H1 (cell line): ENCODE measurements around the gene TPRG1L. TPM values are rescaled to one million over a fixed set of nuclear protein-coding genes. Genes with fewer than 3 reads are reported as not detected.

Experiments
- CTCF ChIA-PET: fragments of 300-600 bp; sonication (Branson Sonifier 250); formaldehyde crosslinking; loops from one replicate; lab custom pipeline; 2021; ENCODE audit not compliant: partially characterized antibody; lab: Charles Lee
- POLR2A ChIA-PET: fragments of 300-600 bp; sonication (Branson Sonifier 250); formaldehyde crosslinking; loops from one replicate; lab custom pipeline; 2021; ENCODE audit warnings: inconsistent platforms; ENCODE audit not compliant: partially characterized antibody; lab: Charles Lee
- DNase-seq, 2 experiments: peaks; one replicate each; pipeline versions ENCODE4 v3.0.0 to v3.0.0-alpha.2; 2010 to 2022; ENCODE audit warnings: low spot score in 2 of 2, low read depth in 1 of 2, mixed read lengths in 1 of 2
- FAIRE-seq: peaks from 2 replicates; lab custom pipeline; 2011; peaks lifted over from hg19 to GRCh38; lab: Jason Lieb, UNC
- H2AFZ ChIP-seq: 2 replicates; pipeline ENCODE4 v1.8.1; 2012; ENCODE audit warnings: low read length, inconsistent platforms
- H2AK5ac ChIP-seq: 2 replicates; pipeline ENCODE4 v1.6.1; 2013; ENCODE audit warnings: low read depth, low read length
- H2BK120ac ChIP-seq: replicated peaks from 2 replicates; pipeline ENCODE3; 2013; ENCODE audit warnings: low read depth, low read length, inconsistent platforms
- H2BK12ac ChIP-seq: 2 replicates; pipeline ENCODE4 v1.6.1; 2013; ENCODE audit warnings: low read depth, low read length
- H2BK15ac ChIP-seq: 2 replicates; pipeline ENCODE4 v1.6.1; 2013; ENCODE audit warnings: low read length
- H2BK20ac ChIP-seq: 2 replicates; pipeline ENCODE4 v1.6.1; 2013; ENCODE audit warnings: low read length
- H2BK5ac ChIP-seq: 2 replicates; pipeline ENCODE4 v1.6.1; 2013; ENCODE audit warnings: low read depth, low read length
- H3K14ac ChIP-seq: 2 replicates; pipeline ENCODE4 v1.6.1; 2013; ENCODE audit warnings: inconsistent platforms; ENCODE audit not compliant: insufficient read length
- H3K18ac ChIP-seq: 2 replicates; pipeline ENCODE4 v1.6.1; 2013; ENCODE audit warnings: low read length; ENCODE audit errors: extremely low read depth
- H3K23ac ChIP-seq: 2 replicates; pipeline ENCODE4 v1.6.1; 2013; ENCODE audit warnings: inconsistent platforms; ENCODE audit not compliant: insufficient read length
- H3K23me2 ChIP-seq: 2 replicates; pipeline ENCODE4 v1.6.1; 2013; ENCODE audit warnings: low read depth, low read length
- H3K27ac ChIP-seq: 2 replicates; pipeline ENCODE4 v1.6.1; 2011; ENCODE audit warnings: low read depth, low read length, inconsistent platforms
- H3K27me3 ChIP-seq, 4 experiments: replicated peaks in 1 of 4; 1 replicate in 1 of 4; 2 replicates in 3 of 4; pipeline versions ENCODE4 v1.6.1 to v1.8.1; 2011 to 2013; ENCODE audit warnings: low read length in 3 of 4, mild to moderate bottlenecking in 3 of 4, inconsistent platforms in 2 of 4, mixed read lengths in 2 of 4, moderate library complexity in 1 of 4; ENCODE audit not compliant: control insufficient read depth in 3 of 4, insufficient read depth in 3 of 4; ENCODE audit errors: extremely low read depth in 1 of 4
- H3K36me3 ChIP-seq, 4 experiments: 2 replicates each; pipeline versions ENCODE4 v1.6.1 to v1.8.1; 2011 to 2013; ENCODE audit warnings: mild to moderate bottlenecking in 4 of 4, low read length in 3 of 4, moderate library complexity in 2 of 4, control low read depth in 1 of 4, inconsistent platforms in 1 of 4; ENCODE audit not compliant: insufficient read depth in 4 of 4, control insufficient read depth in 2 of 4
- H3K4ac ChIP-seq: replicated peaks from 2 replicates; pipeline ENCODE3; 2013; ENCODE audit warnings: low read length, low read depth, mixed read lengths, inconsistent platforms; ENCODE audit not compliant: insufficient read length
- H3K4me1 ChIP-seq, 4 experiments: replicated peaks in 1 of 4; 1 replicate in 1 of 4; 2 replicates in 3 of 4; pipeline versions ENCODE4 v1.6.1 to v1.8.1; 2011 to 2013; ENCODE audit warnings: low read length in 3 of 4, inconsistent platforms in 2 of 4, mixed read lengths in 1 of 4; ENCODE audit not compliant: insufficient read depth in 4 of 4, control insufficient read depth in 3 of 4
- H3K4me2 ChIP-seq, 2 experiments: 2 replicates each; pipeline versions ENCODE4 v1.6.1 to v1.8.1; 2011 to 2013; ENCODE audit warnings: low read depth in 2 of 2, low read length in 2 of 2, control low read depth in 1 of 2, inconsistent platforms in 1 of 2, mild to moderate bottlenecking in 1 of 2; ENCODE audit not compliant: insufficient read depth in 1 of 2
- H3K4me3 ChIP-seq, 4 experiments: fragments of 200-600, 300-600 bp in 1 of 4; sonication (generic), shearing (Covaris generic), sonication (Bioruptor Twin) in 1 of 4; 2 replicates each; pipeline versions ENCODE4 v1.5.1 to v1.8.1; 2011 to 2016; ENCODE audit warnings: low read length in 4 of 4, low read depth in 3 of 4, control low read depth in 2 of 4, inconsistent platforms in 2 of 4, mild to moderate bottlenecking in 2 of 4, mixed read lengths in 1 of 4, moderate library complexity in 1 of 4; ENCODE audit not compliant: insufficient read depth in 2 of 4; ENCODE audit errors: extremely low read depth in 1 of 4
- H3K56ac ChIP-seq: replicated peaks from 2 replicates; pipeline ENCODE3; 2013; ENCODE audit warnings: low read depth, mild to moderate bottlenecking, mixed read lengths, low read length, inconsistent platforms; ENCODE audit not compliant: insufficient read length
- H3K79me1 ChIP-seq: 2 replicates; pipeline ENCODE4 v1.6.1; 2013; ENCODE audit warnings: low read depth, low read length, control low read depth
- H3K79me2 ChIP-seq, 2 experiments: 2 replicates each; pipeline versions ENCODE4 v1.6.1 to v1.8.1; 2012 to 2013; ENCODE audit warnings: low read length in 2 of 2, mild to moderate bottlenecking in 2 of 2, inconsistent platforms in 1 of 2; ENCODE audit not compliant: insufficient read depth in 2 of 2, control insufficient read depth in 1 of 2
- H3K9ac ChIP-seq, 4 experiments: replicated peaks in 1 of 4; 1 replicate in 1 of 4; 2 replicates in 3 of 4; pipeline versions ENCODE4 v1.6.1 to v1.8.1; 2011 to 2013; ENCODE audit warnings: low read depth in 3 of 4, low read length in 3 of 4, control low read depth in 2 of 4, mild to moderate bottlenecking in 2 of 4, moderate library complexity in 2 of 4, inconsistent platforms in 1 of 4; ENCODE audit errors: extremely low read depth in 1 of 4
- H3K9me3 ChIP-seq, 2 experiments: 2 replicates each; pipeline versions ENCODE4 v1.6.1 to v1.8.1; 2012 to 2013; ENCODE audit warnings: mild to moderate bottlenecking in 2 of 2, moderate library complexity in 2 of 2, control low read depth in 1 of 2, inconsistent platforms in 1 of 2, low read depth in 1 of 2, low read length in 1 of 2, mixed read lengths in 1 of 2; ENCODE audit not compliant: insufficient read depth in 2 of 2
- H4K20me1 ChIP-seq, 2 experiments: replicated peaks in 1 of 2; 2 replicates each; pipeline versions ENCODE3 to v1.8.1; 2011 to 2013; ENCODE audit warnings: inconsistent platforms in 2 of 2, low read length in 2 of 2, mild to moderate bottlenecking in 1 of 2; ENCODE audit not compliant: insufficient read depth in 2 of 2, control insufficient read depth in 1 of 2
- H4K5ac ChIP-seq: 2 replicates; pipeline ENCODE4 v1.6.1; 2013; ENCODE audit warnings: low read length, low read depth, mixed read lengths, inconsistent platforms; ENCODE audit not compliant: insufficient read length
- H4K8ac ChIP-seq: 2 replicates; pipeline ENCODE4 v1.8.0; 2013; ENCODE audit warnings: mild to moderate bottlenecking, moderate library complexity, low read length, inconsistent platforms; ENCODE audit not compliant: insufficient read depth; ENCODE audit errors: extremely low read depth
- H4K91ac ChIP-seq: replicated peaks from 2 replicates; pipeline ENCODE3; 2013; ENCODE audit warnings: low read length, mixed read lengths, inconsistent platforms; ENCODE audit not compliant: insufficient read length
- CBX5 ChIP-seq: fragments of 300-800, 300-1000 bp; sonication (generic); IDR thresholded peaks from 2 replicates; pipeline ENCODE4 v1.7.1; 2016; ENCODE audit warnings: antibody characterized with exemption, low read length, low read depth
- SRF ChIP-seq: IDR thresholded peaks from 2 replicates; pipeline ENCODE4 v1.6.1; 2011; ENCODE audit warnings: mild to moderate bottlenecking, low read depth, low read length, moderate library complexity
- SUZ12 ChIP-seq: fragments of 200-600 bp; sonication (generic); IDR thresholded peaks from 2 replicates; pipeline ENCODE4 v1.6.1; 2012; ENCODE audit warnings: mild to moderate bottlenecking, inconsistent platforms, low read length, moderate library complexity, mixed read lengths
- WGBS, 2 experiments: shearing (Covaris generic) in 1 of 2; methylation state at CpG; one replicate each; pipeline versions ENCODE4 v1.1.6 to v1.1.7; 2013 to 2015; ENCODE audit warnings: low lambda C conversion rate in 2 of 2, mixed read lengths in 2 of 2, inconsistent platforms in 1 of 2, low coverage in 1 of 2, missing lambda C conversion rate in 1 of 2; ENCODE audit not compliant: insufficient replicate concordance in 2 of 2, insufficient coverage in 1 of 2, insufficient read length in 1 of 2; ENCODE audit errors: extremely low coverage in 1 of 2, missing lambda C conversion rate in 1 of 2; 5-methylcytosine and 5-hydroxymethylcytosine counted together
- polyA plus RNA-seq, 7 experiments: library from polyadenylated mRNA; depleted of rRNA in 3 of 7; stranded (reverse) in 5 of 7; unstranded in 2 of 7; fragments of >200 nt in 5 of 7; fragments of 200-250 nt in 2 of 7; gene quantifications; 1 replicate in 5 of 7; 2 replicates in 1 of 7; 4 replicates in 1 of 7; pipeline versions ENCODE4 v1.2.1 to v1.2.3, GENCODE V29; 2011 to 2013; ENCODE audit warnings: missing spikeins in 2 of 7, mixed read lengths in 2 of 7
- total RNA-seq: library from RNA; stranded (reverse); fragmentation: NEBNext Ultra II Directional; extraction: Animal tissue kit (Norgen Biotek cat#: 25700); gene quantifications from 2 replicates; pipeline ENCODE4 v1.2.1, GENCODE V29; 2021
- TF ChIP-seq, protein P1 (sequence below), 3 experiments: IDR thresholded peaks; 1 replicate in 2 of 3; 2 replicates in 1 of 3; pipeline versions ENCODE4 v1.5.1 to v1.6.1; 2011; ENCODE audit warnings: low read length in 3 of 3, mild to moderate bottlenecking in 3 of 3, inconsistent platforms in 2 of 3, low read depth in 1 of 3, moderate library complexity in 1 of 3; ENCODE audit not compliant: insufficient read depth in 1 of 3; ENCODE audit errors: control extremely low read depth in 1 of 3
- TF ChIP-seq, protein P2 (sequence below): IDR thresholded peaks from 2 replicates; pipeline ENCODE4 v1.6.1; 2012; ENCODE audit warnings: low read length, inconsistent platforms

The TPRG1L gene
- total and polyA plus RNA-seq, 2 of the 8 experiments (the other 6 are each of a cell fraction or from before 2014, with no cell fraction given) = 21.7 to 22.3 TPM

DNA sequence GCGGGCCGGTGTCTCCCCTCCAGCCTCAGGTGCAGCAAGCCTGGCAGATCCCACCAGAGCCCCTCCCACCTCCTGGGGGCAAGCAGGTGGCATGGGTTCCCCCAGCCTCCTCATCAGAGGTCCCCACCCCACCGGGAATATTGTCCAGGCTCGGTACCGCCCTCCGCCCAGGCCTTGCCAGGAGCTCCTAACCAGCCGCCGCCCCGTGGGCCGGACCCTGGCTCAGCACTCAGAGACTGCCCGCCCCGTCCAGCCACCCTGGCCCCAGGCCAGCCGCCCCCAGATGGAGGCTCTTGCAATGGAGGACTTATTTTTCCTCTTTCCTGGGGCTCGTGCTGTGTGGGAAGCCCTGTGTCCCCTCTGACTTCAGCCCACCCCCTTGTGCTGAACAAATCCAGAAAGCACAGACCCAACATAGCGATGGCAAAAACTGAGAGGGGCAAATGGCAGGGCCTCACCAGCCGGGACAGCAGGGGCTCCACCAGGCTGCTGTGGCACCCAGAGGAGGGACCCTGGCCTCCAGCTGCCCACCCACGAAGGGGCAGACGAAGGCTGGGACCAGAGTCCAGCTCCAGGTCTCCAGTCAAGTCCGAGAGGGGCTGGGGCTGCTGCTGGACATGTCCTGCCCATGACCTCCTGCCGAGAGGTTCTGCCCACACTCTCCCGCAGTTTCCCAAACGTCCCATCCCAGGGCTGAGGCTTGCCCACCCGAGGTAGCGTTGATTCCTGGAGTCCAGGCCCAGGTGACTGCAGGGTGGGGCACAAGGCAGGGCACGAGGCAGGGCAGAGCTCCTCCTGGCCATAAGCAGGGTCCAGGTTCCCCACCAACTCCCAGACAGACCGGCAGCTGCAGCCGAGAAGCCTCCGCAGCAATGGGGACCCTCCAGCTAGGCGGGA, 21.0 kb upstream of the TPRG1L start:
- ChIA-PET CTCF (interaction anchor here (0.7 to 5.6 kb wide), 6 partner anchors 12 to 1173 kb away, joined by 3 to 28 read pairs (median 4); no protein-coding TSS in a partner anchor), POLR2A (interaction anchor here (1.3 kb wide), 1 partner anchor 11 kb away, joined by 4 read pairs; no protein-coding TSS in a partner anchor)
- WGBS, 2 experiments = 96% methylated on average over 18 of the region's 29 CpGs; no CpG with 5 or more reads in 1 of the 2 experiments
- no peak overlapping the region for H3K4ac ChIP-seq
- no peak overlapping the region for H3K14ac ChIP-seq
- peaks cover 2% of the 10 kb centered on the region for H3K79me1 ChIP-seq
- FAIRE-seq (no peak), DNase-seq (no peak)
- H2BK12ac ChIP-seq = no peak overlapping the region
- peaks cover 0 to 8% of the 10 kb centered on the region in 2 experiments; a peak in 3 of 4 replicates for H3K79me2 ChIP-seq
- no peak overlapping the region; the same call in 1 of the 2 replicates for H3K18ac ChIP-seq
- peaks cover 0 to 8% (median 6%) of the 10 kb centered on the region in 4 experiments; a peak in 5 of 7 replicates for H3K4me1 ChIP-seq
- no peaks in the 10 kb centered on the region for H3K27me3 ChIP-seq
- no peak overlapping the region for H3K4me3 ChIP-seq
- peaks cover 8% of the 10 kb centered on the region; the same call in 1 of the 2 replicates for H3K23me2 ChIP-seq
- no peak overlapping the region for H3K4me2 ChIP-seq
- no peak overlapping the region for H3K56ac ChIP-seq
- H3K36me3 ChIP-seq = no peaks in the 10 kb centered on the region; a peak in 1 of 8 replicates
- H4K91ac ChIP-seq = no peak overlapping the region
- no peak overlapping the region for H3K27ac ChIP-seq
- no peak overlapping the region for H4K5ac ChIP-seq
- H4K8ac ChIP-seq = peak overlapping the region; percentile 51; the same call in 1 of the 2 replicates
- H3K9ac ChIP-seq = no peak overlapping the region
- no peak overlapping the region for H3K23ac ChIP-seq
- H2AK5ac ChIP-seq = 0 out of 2 replicates have a peak overlapping the region, but pooled peaks have one; percentile 53
- H2BK15ac ChIP-seq = no peak overlapping the region
- no peaks in the 10 kb centered on the region; a peak in 1 of 4 replicates for H3K9me3 ChIP-seq
- no peak overlapping the region; the same call in 1 of the 2 replicates for H2BK5ac ChIP-seq
- no peak overlapping the region for H2BK20ac ChIP-seq
- H2AFZ ChIP-seq = no peak overlapping the region
- peaks cover 0 to 5% of the 10 kb centered on the region in 2 experiments for H4K20me1 ChIP-seq
- H2BK120ac ChIP-seq = no peak overlapping the region
- TF ChIP-seq, protein P1, sequence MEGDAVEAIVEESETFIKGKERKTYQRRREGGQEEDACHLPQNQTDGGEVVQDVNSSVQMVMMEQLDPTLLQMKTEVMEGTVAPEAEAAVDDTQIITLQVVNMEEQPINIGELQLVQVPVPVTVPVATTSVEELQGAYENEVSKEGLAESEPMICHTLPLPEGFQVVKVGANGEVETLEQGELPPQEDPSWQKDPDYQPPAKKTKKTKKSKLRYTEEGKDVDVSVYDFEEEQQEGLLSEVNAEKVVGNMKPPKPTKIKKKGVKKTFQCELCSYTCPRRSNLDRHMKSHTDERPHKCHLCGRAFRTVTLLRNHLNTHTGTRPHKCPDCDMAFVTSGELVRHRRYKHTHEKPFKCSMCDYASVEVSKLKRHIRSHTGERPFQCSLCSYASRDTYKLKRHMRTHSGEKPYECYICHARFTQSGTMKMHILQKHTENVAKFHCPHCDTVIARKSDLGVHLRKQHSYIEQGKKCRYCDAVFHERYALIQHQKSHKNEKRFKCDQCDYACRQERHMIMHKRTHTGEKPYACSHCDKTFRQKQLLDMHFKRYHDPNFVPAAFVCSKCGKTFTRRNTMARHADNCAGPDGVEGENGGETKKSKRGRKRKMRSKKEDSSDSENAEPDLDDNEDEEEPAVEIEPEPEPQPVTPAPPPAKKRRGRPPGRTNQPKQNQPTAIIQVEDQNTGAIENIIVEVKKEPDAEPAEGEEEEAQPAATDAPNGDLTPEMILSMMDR (IDR thresholded peaks at IDR 0.05; ENCODE audit: control extremely low read depth in 1 of 3, insufficient read depth in 1 of 3, low read depth in 1 of 3, low read length in 3 of 3) = no peak
- TF ChIP-seq, protein P2, sequence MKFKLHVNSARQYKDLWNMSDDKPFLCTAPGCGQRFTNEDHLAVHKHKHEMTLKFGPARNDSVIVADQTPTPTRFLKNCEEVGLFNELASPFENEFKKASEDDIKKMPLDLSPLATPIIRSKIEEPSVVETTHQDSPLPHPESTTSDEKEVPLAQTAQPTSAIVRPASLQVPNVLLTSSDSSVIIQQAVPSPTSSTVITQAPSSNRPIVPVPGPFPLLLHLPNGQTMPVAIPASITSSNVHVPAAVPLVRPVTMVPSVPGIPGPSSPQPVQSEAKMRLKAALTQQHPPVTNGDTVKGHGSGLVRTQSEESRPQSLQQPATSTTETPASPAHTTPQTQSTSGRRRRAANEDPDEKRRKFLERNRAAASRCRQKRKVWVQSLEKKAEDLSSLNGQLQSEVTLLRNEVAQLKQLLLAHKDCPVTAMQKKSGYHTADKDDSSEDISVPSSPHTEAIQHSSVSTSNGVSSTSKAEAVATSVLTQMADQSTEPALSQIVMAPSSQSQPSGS = no peak
- no peak for TF ChIP-seq SRF
- TF ChIP-seq SUZ12 = no peak
- TF ChIP-seq CBX5 = no peak
